Vagina (tissue), 2 donors: Measurements from ENCODE around the gene CSNK1G3.

Source experiments
- POLR2A ChIP-seq, 2 donors: fragments of 450-650 bp; IDR thresholded peaks; one replicate each; pipeline ENCODE4 v1.6.1; 2017; ENCODE audit warnings: antibody characterized with exemption in 2 of 2, mild to moderate bottlenecking in 2 of 2, moderate library complexity in 2 of 2
- TF ChIP-seq, protein P1 (sequence below), 3 experiments: fragments of 450-650 bp in 2 of 3; fragments of 200-600 bp in 1 of 3; sonication (generic) in 1 of 3; IDR thresholded peaks; one replicate each; pipeline ENCODE4 v1.5.1; 2017 to 2019; ENCODE audit warnings: antibody characterized with exemption in 3 of 3, mild to moderate bottlenecking in 2 of 3, moderate library complexity in 2 of 3

DNA sequence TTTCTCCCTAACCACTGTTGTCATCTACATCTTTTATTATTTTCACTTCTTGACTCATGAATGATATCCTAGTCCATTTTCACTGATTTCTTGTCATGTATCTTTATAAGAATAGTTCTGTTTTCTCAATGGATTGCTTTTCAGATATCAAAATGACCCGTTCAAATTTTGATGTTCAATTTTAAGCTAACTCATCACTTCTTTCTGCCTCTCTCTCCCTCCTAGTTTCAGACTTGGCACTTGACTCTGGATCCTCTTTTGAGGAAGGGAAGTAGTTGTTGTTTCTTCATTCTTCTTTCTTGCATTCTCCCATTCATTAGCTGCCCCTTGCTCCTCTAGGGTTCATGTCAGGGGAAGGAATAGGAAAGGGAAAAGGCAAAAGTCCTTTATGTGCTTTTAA, 23.7 kb downstream of the CSNK1G3 start:
- TF ChIP-seq, protein P1, sequence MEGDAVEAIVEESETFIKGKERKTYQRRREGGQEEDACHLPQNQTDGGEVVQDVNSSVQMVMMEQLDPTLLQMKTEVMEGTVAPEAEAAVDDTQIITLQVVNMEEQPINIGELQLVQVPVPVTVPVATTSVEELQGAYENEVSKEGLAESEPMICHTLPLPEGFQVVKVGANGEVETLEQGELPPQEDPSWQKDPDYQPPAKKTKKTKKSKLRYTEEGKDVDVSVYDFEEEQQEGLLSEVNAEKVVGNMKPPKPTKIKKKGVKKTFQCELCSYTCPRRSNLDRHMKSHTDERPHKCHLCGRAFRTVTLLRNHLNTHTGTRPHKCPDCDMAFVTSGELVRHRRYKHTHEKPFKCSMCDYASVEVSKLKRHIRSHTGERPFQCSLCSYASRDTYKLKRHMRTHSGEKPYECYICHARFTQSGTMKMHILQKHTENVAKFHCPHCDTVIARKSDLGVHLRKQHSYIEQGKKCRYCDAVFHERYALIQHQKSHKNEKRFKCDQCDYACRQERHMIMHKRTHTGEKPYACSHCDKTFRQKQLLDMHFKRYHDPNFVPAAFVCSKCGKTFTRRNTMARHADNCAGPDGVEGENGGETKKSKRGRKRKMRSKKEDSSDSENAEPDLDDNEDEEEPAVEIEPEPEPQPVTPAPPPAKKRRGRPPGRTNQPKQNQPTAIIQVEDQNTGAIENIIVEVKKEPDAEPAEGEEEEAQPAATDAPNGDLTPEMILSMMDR (IDR thresholded peaks at IDR 0.05), result no peak
- TF ChIP-seq POLR2A (IDR thresholded peaks at IDR 0.05), result no peak
